ENCODE data around the gene RTEL1. TPM values are rescaled to one million over a fixed set of nuclear protein-coding genes. Genes with fewer than 3 reads are reported as not detected.

RTEL1 gene
- total RNA-seq, 1 experiment from 2014 or later, result 22.4 TPM

- peak; percentile 66 for DNase-seq
- H3K36me3 ChIP-seq (replicated peaks; ENCODE audit: control insufficient read depth, insufficient read depth, low read length), result peaks cover 1% of the 10 kb centered on the region; the same call in 1 of the 2 replicates
- H3K27me3 ChIP-seq (ENCODE audit: control insufficient read depth, insufficient read depth, low read length), result no peaks in the 10 kb centered on the region; the same call in 1 of the 2 replicates
- H3K4me3 ChIP-seq (ENCODE audit: insufficient read depth, low read depth, low read length), result no peak overlapping the region
Observed at GRCh38 chr20:63691711-63692435, 33.8 kb downstream of the RTEL1 start.

GRCh38 chr20:63692436-63693082 lies 34.4 kb downstream of the RTEL1 start:
- Histone ChIP-seq H3K27me3 (ENCODE audit: control insufficient read depth, insufficient read depth, low read length) (no peaks in the 10 kb centered on the region; the same call in 1 of the 2 replicates), H3K36me3 (replicated peaks; ENCODE audit: control insufficient read depth, insufficient read depth, low read length) (peaks cover 1% of the 10 kb centered on the region; the same call in 1 of the 2 replicates), H3K4me3 (ENCODE audit: insufficient read depth, low read depth, low read length) (no peak overlapping the region)
- DNase-seq, result no peak

- DNase-seq, result peak; percentile 56
- no peak overlapping the region for H3K4me3 ChIP-seq (ENCODE audit: insufficient read depth, low read depth, low read length)
- no peaks in the 10 kb centered on the region; the same call in 1 of the 2 replicates for H3K27me3 ChIP-seq (ENCODE audit: control insufficient read depth, insufficient read depth, low read length)
- peaks cover 1% of the 10 kb centered on the region; the same call in 1 of the 2 replicates for H3K36me3 ChIP-seq (replicated peaks; ENCODE audit: control insufficient read depth, insufficient read depth, low read length)
Observed at GRCh38 chr20:63693083-63693732, 35.1 kb downstream of the RTEL1 start.

GRCh38 chr20:63693733-63694583 lies 35.8 kb downstream of the RTEL1 start:
- peak; percentile 60 for DNase-seq
- H3K36me3 ChIP-seq (replicated peaks; ENCODE audit: control insufficient read depth, insufficient read depth, low read length), result peaks cover 1% of the 10 kb centered on the region; the same call in 1 of the 2 replicates
- H3K27me3 ChIP-seq (ENCODE audit: control insufficient read depth, insufficient read depth, low read length), result no peaks in the 10 kb centered on the region; the same call in 1 of the 2 replicates
- H3K4me3 ChIP-seq (ENCODE audit: insufficient read depth, low read depth, low read length), result no peak overlapping the region

GRCh38 chr20:63694584-63695423 lies 36.7 kb downstream of the RTEL1 start:
- Histone ChIP-seq H3K4me3 (ENCODE audit: insufficient read depth, low read depth, low read length) (no peak overlapping the region), H3K27me3 (ENCODE audit: control insufficient read depth, insufficient read depth, low read length) (no peaks in the 10 kb centered on the region; the same call in 1 of the 2 replicates), H3K36me3 (replicated peaks; ENCODE audit: control insufficient read depth, insufficient read depth, low read length) (peaks cover 1% of the 10 kb centered on the region; the same call in 1 of the 2 replicates)
- DNase-seq, result peak; percentile 69

- DNase-seq, result peak; percentile 80
- H3K27me3 ChIP-seq (ENCODE audit: control insufficient read depth, insufficient read depth, low read length), result no peaks in the 10 kb centered on the region; the same call in 1 of the 2 replicates
- peaks cover 1% of the 10 kb centered on the region; the same call in 1 of the 2 replicates for H3K36me3 ChIP-seq (replicated peaks; ENCODE audit: control insufficient read depth, insufficient read depth, low read length)
- H3K4me3 ChIP-seq (ENCODE audit: insufficient read depth, low read depth, low read length), result no peak overlapping the region
Observed at GRCh38 chr20:63695424-63696305, 37.6 kb downstream of the RTEL1 start.

GRCh38 chr20:63696306-63696627 lies 38.2 kb downstream of the RTEL1 start:
- H3K4me3 ChIP-seq (ENCODE audit: insufficient read depth, low read depth, low read length), result no peak overlapping the region; the same call in 1 of the 2 replicates
- DNase-seq, result peak; percentile 97

GRCh38 chr20:63696628-63697356 lies 38.7 kb downstream of the RTEL1 start, which contains the start of gene TNFRSF6B:
TNFRSF6B (plus strand) TSS chr20:63696652; CDS start chr20:63696768, 116 bp downstream.
- DNase-seq, result peak; percentile 85
- no peaks in the 10 kb centered on the region; the same call in 1 of the 2 replicates for H3K27me3 ChIP-seq (ENCODE audit: control insufficient read depth, insufficient read depth, low read length)
- peak within 1 kb of the TSS; percentile 37 for H3K4me3 ChIP-seq (ENCODE audit: insufficient read depth, low read depth, low read length)
- H3K36me3 ChIP-seq (replicated peaks; ENCODE audit: control insufficient read depth, insufficient read depth, low read length), result peaks cover 1% of the 10 kb centered on the region; the same call in 1 of the 2 replicates

More at GRCh38 chr20:63696306-63696627, 38.2 kb downstream of the RTEL1 start:
- Histone ChIP-seq H3K27me3 (ENCODE audit: control insufficient read depth, insufficient read depth, low read length) (no peaks in the 10 kb centered on the region; the same call in 1 of the 2 replicates), H3K36me3 (replicated peaks; ENCODE audit: control insufficient read depth, insufficient read depth, low read length) (peaks cover 1% of the 10 kb centered on the region; the same call in 1 of the 2 replicates)

GRCh38 chr20:63697357-63697867 lies 39.3 kb downstream of the RTEL1 start:
- Histone ChIP-seq H3K36me3 (replicated peaks; ENCODE audit: control insufficient read depth, insufficient read depth, low read length) (peaks cover 1% of the 10 kb centered on the region; the same call in 1 of the 2 replicates), H3K27me3 (ENCODE audit: control insufficient read depth, insufficient read depth, low read length) (no peaks in the 10 kb centered on the region; the same call in 1 of the 2 replicates), H3K4me3 (ENCODE audit: insufficient read depth, low read depth, low read length) (no peak overlapping the region)
- peak; percentile 79 for DNase-seq

GRCh38 chr20:63697868-63698545 lies 39.9 kb downstream of the RTEL1 start:
- Histone ChIP-seq H3K27me3 (ENCODE audit: control insufficient read depth, insufficient read depth, low read length) (no peaks in the 10 kb centered on the region; the same call in 1 of the 2 replicates), H3K36me3 (replicated peaks; ENCODE audit: control insufficient read depth, insufficient read depth, low read length) (peaks cover 1% of the 10 kb centered on the region; the same call in 1 of the 2 replicates), H3K4me3 (ENCODE audit: insufficient read depth, low read depth, low read length) (no peak overlapping the region)
- peak; percentile 77 for DNase-seq

- peaks cover under 1% of the 10 kb centered on the region; the same call in 1 of the 2 replicates for H3K36me3 ChIP-seq (replicated peaks; ENCODE audit: control insufficient read depth, insufficient read depth, low read length)
- DNase-seq, result peak; percentile 78
- H3K27me3 ChIP-seq (ENCODE audit: control insufficient read depth, insufficient read depth, low read length), result no peaks in the 10 kb centered on the region; the same call in 1 of the 2 replicates
- H3K4me3 ChIP-seq (ENCODE audit: insufficient read depth, low read depth, low read length), result no peak overlapping the region
Observed at GRCh38 chr20:63698739-63699465, 40.8 kb downstream of the RTEL1 start.

Measured in H7 (cell line).